ENCODE measurements around the gene TAF11L3. TPM values are rescaled to one million over a fixed set of nuclear protein-coding genes. Genes with fewer than 3 reads are reported as not detected.
"Not testable (repeated sequence)": the region's sequence is repeated elsewhere in the genome, so short reads cannot be mapped to it uniquely, and the experiment has no call there.

Gene TAF11L3
- total RNA-seq, 5 donors from 2014 or later (not counting 1 experiment from before 2014, with no cell fraction given): not detected

GRCh38 chr5:17497931-17498330 lies 20.2 kb upstream of the TAF11L3 start, which contains the start of gene TAF11L2:
Gene TAF11L2 (plus strand): TSS chr5:17498231.
- H3K27me3 Mint-ChIP-seq; DNase-seq; POLR2A ChIA-PET; H3K4me1 Mint-ChIP-seq; H3K9me3 ChIP-seq; H3K4me3 Mint-ChIP-seq; H3K4me1 ChIP-seq (ENCODE audit: control insufficient read depth in 1 of 2, extremely low read depth in 1 of 2, insufficient read depth in 2 of 2, low read length in 2 of 2); H3K27me3 ChIP-seq (replicated peaks in 1 of 2; ENCODE audit: control insufficient read depth in 2 of 2, extremely low read depth in 1 of 2, insufficient read depth in 2 of 2, low read length in 1 of 2); H3K4me3 ChIP-seq (ENCODE audit: control insufficient read depth in 1 of 2, extremely low read depth in 1 of 2, low read length in 1 of 2); H3K27ac Mint-ChIP-seq; H3K27ac ChIP-seq (ENCODE audit: low read length); H3K36me3 Mint-ChIP-seq; ATAC-seq (replicated peaks in 1 of 4); H3K36me3 ChIP-seq (ENCODE audit: control insufficient read depth in 2 of 2, extremely low read depth in 1 of 2, insufficient read depth in 1 of 2, low read length in 1 of 2); CTCF ChIA-PET: not testable (repeated sequence)
- peaks cover 5 to 16% (median 8%) of the 10 kb centered on the region in 3 donors for H3K9me3 Mint-ChIP-seq
- WGBS (ENCODE audit: insufficient coverage): 82% methylated on average over 2 of the region's 8 CpGs

GRCh38 chr5:17511775-17512325 lies 6.3 kb upstream of the TAF11L3 start:
- Histone ChIP-seq H3K9me3 (no peaks in the 10 kb centered on the region), H3K4me1 (ENCODE audit: control insufficient read depth in 1 of 2, extremely low read depth in 1 of 2, insufficient read depth in 2 of 2, low read length in 2 of 2) (no peaks in the 10 kb centered on the region), H3K4me3 (ENCODE audit: control insufficient read depth in 1 of 2, extremely low read depth in 1 of 2, low read length in 1 of 2) (no peak overlapping the region), H3K27ac (ENCODE audit: low read length) (no peak overlapping the region), H3K36me3 (ENCODE audit: control insufficient read depth in 2 of 2, extremely low read depth in 1 of 2, insufficient read depth in 1 of 2, low read length in 1 of 2) (no peaks in the 10 kb centered on the region), H3K27me3 (replicated peaks in 1 of 2; ENCODE audit: control insufficient read depth in 2 of 2, extremely low read depth in 1 of 2, insufficient read depth in 2 of 2, low read length in 1 of 2) (no peaks in the 10 kb centered on the region)
- Mint-ChIP-seq H3K36me3 (no peaks in the 10 kb centered on the region), H3K27ac (no peak overlapping the region), H3K4me1 (no peaks in the 10 kb centered on the region), H3K27me3 (no peaks in the 10 kb centered on the region), H3K4me3 (no peak overlapping the region), H3K9me3 (peaks cover 0 to 11% (median 0%) of the 10 kb centered on the region in 3 donors)
- ChIA-PET CTCF (interaction anchor here in 1 of 2 donors (0.6 kb wide), 1 partner anchor 29 kb away, joined by 5 read pairs; no protein-coding TSS in a partner anchor), POLR2A (no interaction called here)
- WGBS (ENCODE audit: insufficient coverage): 79% methylated on average over 15 of the region's 17 CpGs
- DNase-seq (no peak), ATAC-seq (replicated peaks in 1 of 4) (no peak)

- H3K9me3 Mint-ChIP-seq; H3K4me1 Mint-ChIP-seq; H3K36me3 Mint-ChIP-seq; H3K27ac ChIP-seq (ENCODE audit: low read length); POLR2A ChIA-PET; H3K27me3 Mint-ChIP-seq; H3K4me1 ChIP-seq (ENCODE audit: control insufficient read depth in 1 of 2, extremely low read depth in 1 of 2, insufficient read depth in 2 of 2, low read length in 2 of 2); H3K9me3 ChIP-seq; ATAC-seq (replicated peaks in 1 of 4); H3K4me3 Mint-ChIP-seq; H3K27ac Mint-ChIP-seq; CTCF ChIA-PET; H3K36me3 ChIP-seq (ENCODE audit: control insufficient read depth in 2 of 2, extremely low read depth in 1 of 2, insufficient read depth in 1 of 2, low read length in 1 of 2); H3K4me3 ChIP-seq (ENCODE audit: control insufficient read depth in 1 of 2, extremely low read depth in 1 of 2, low read length in 1 of 2); H3K27me3 ChIP-seq (replicated peaks in 1 of 2; ENCODE audit: control insufficient read depth in 2 of 2, extremely low read depth in 1 of 2, insufficient read depth in 2 of 2, low read length in 1 of 2): not testable (repeated sequence)
- peak in 5 of 35 experiments; percentile 5 to 33 (median 23) for DNase-seq
- WGBS (ENCODE audit: insufficient coverage): 85% methylated on average over 4 of the region's 12 CpGs
These were observed 641 bp upstream of the TAF11L3 start for GRCh38 chr5:17517526-17517925.

GRCh38 chr5:17519508-17519907 lies 1.3 kb downstream of the TAF11L3 start:
- H3K4me3 ChIP-seq (ENCODE audit: control insufficient read depth in 1 of 2, extremely low read depth in 1 of 2, low read length in 1 of 2); H3K36me3 Mint-ChIP-seq; H3K9me3 ChIP-seq; H3K4me1 Mint-ChIP-seq; H3K9me3 Mint-ChIP-seq; H3K27me3 ChIP-seq (replicated peaks in 1 of 2; ENCODE audit: control insufficient read depth in 2 of 2, extremely low read depth in 1 of 2, insufficient read depth in 2 of 2, low read length in 1 of 2); ATAC-seq (replicated peaks in 1 of 4); H3K27ac ChIP-seq (ENCODE audit: low read length); H3K4me3 Mint-ChIP-seq; H3K4me1 ChIP-seq (ENCODE audit: control insufficient read depth in 1 of 2, extremely low read depth in 1 of 2, insufficient read depth in 2 of 2, low read length in 2 of 2); H3K36me3 ChIP-seq (ENCODE audit: control insufficient read depth in 2 of 2, extremely low read depth in 1 of 2, insufficient read depth in 1 of 2, low read length in 1 of 2); POLR2A ChIA-PET; CTCF ChIA-PET; H3K27me3 Mint-ChIP-seq; H3K27ac Mint-ChIP-seq: not testable (repeated sequence)
- WGBS (ENCODE audit: insufficient coverage): no CpG with 5 or more reads among the region's 14 CpGs
- DNase-seq: peak in 1 of 35 experiments; percentile 42

DNA sequence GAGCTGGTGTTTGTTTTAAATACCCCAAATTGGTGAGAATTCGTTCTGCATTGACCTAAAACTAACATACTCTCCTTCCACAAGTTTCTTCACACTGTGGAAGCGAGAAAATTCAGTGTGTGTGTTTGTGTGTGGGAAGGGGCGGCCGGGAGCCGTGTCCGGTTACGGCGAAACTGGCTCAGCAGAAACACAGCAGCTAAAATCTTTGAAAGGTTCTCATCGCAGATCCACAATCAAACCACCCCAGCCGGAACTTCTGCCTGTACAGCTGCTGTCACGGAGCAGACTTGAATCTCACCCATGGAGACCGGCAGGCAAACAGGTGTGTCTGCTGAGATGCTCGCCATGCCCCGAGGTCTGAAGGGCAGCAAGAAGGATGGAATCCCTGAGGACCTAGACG lies 3.3 kb downstream of the TAF11L3 start, which contains the start of gene TAF11L4:
Gene TAF11L4, plus strand, starts transcription at position 301 of the 400 bp plus-strand sequence.
- WGBS (ENCODE audit: insufficient coverage): no CpG with 5 or more reads among the region's 15 CpGs

GRCh38 chr5:17524935-17525334 lies 6.8 kb downstream of the TAF11L3 start, which contains the start of gene TAF11L5:
Gene TAF11L5 (plus strand): TSS chr5:17525235.
- H3K27ac Mint-ChIP-seq; CTCF ChIA-PET; H3K4me3 ChIP-seq (ENCODE audit: control insufficient read depth in 1 of 2, extremely low read depth in 1 of 2, low read length in 1 of 2); H3K27me3 ChIP-seq (replicated peaks in 1 of 2; ENCODE audit: control insufficient read depth in 2 of 2, extremely low read depth in 1 of 2, insufficient read depth in 2 of 2, low read length in 1 of 2); H3K9me3 Mint-ChIP-seq; ATAC-seq (replicated peaks in 1 of 4); H3K27ac ChIP-seq (ENCODE audit: low read length); H3K36me3 ChIP-seq (ENCODE audit: control insufficient read depth in 2 of 2, extremely low read depth in 1 of 2, insufficient read depth in 1 of 2, low read length in 1 of 2); DNase-seq; H3K4me1 Mint-ChIP-seq; POLR2A ChIA-PET; H3K4me3 Mint-ChIP-seq; H3K36me3 Mint-ChIP-seq; H3K4me1 ChIP-seq (ENCODE audit: control insufficient read depth in 1 of 2, extremely low read depth in 1 of 2, insufficient read depth in 2 of 2, low read length in 2 of 2); H3K9me3 ChIP-seq; H3K27me3 Mint-ChIP-seq: not testable (repeated sequence)
- no CpG with 5 or more reads among the region's 15 CpGs for WGBS (ENCODE audit: insufficient coverage)

More for the DNA sequence above, 3.3 kb downstream of the TAF11L3 start, which contains the start of gene TAF11L4:
- H3K4me3 Mint-ChIP-seq; H3K27me3 ChIP-seq (replicated peaks in 1 of 2; ENCODE audit: control insufficient read depth in 2 of 2, extremely low read depth in 1 of 2, insufficient read depth in 2 of 2, low read length in 1 of 2); H3K9me3 Mint-ChIP-seq; H3K9me3 ChIP-seq; ATAC-seq (replicated peaks in 1 of 4); CTCF ChIA-PET; DNase-seq; H3K4me1 Mint-ChIP-seq; H3K27ac Mint-ChIP-seq; H3K4me1 ChIP-seq (ENCODE audit: control insufficient read depth in 1 of 2, extremely low read depth in 1 of 2, insufficient read depth in 2 of 2, low read length in 2 of 2); H3K36me3 ChIP-seq (ENCODE audit: control insufficient read depth in 2 of 2, extremely low read depth in 1 of 2, insufficient read depth in 1 of 2, low read length in 1 of 2); POLR2A ChIA-PET; H3K4me3 ChIP-seq (ENCODE audit: control insufficient read depth in 1 of 2, extremely low read depth in 1 of 2, low read length in 1 of 2); H3K27ac ChIP-seq (ENCODE audit: low read length); H3K27me3 Mint-ChIP-seq; H3K36me3 Mint-ChIP-seq: not testable (repeated sequence)

GRCh38 chr5:17526504-17526903 lies 8.3 kb downstream of the TAF11L3 start:
- H3K4me1 ChIP-seq (ENCODE audit: control insufficient read depth in 1 of 2, extremely low read depth in 1 of 2, insufficient read depth in 2 of 2, low read length in 2 of 2); H3K9me3 Mint-ChIP-seq; H3K27ac ChIP-seq (ENCODE audit: low read length); H3K4me3 Mint-ChIP-seq; POLR2A ChIA-PET; CTCF ChIA-PET; ATAC-seq (replicated peaks in 1 of 4); H3K4me3 ChIP-seq (ENCODE audit: control insufficient read depth in 1 of 2, extremely low read depth in 1 of 2, low read length in 1 of 2); H3K9me3 ChIP-seq; H3K27ac Mint-ChIP-seq; H3K36me3 Mint-ChIP-seq; H3K27me3 Mint-ChIP-seq; H3K27me3 ChIP-seq (replicated peaks in 1 of 2; ENCODE audit: control insufficient read depth in 2 of 2, extremely low read depth in 1 of 2, insufficient read depth in 2 of 2, low read length in 1 of 2); H3K4me1 Mint-ChIP-seq; H3K36me3 ChIP-seq (ENCODE audit: control insufficient read depth in 2 of 2, extremely low read depth in 1 of 2, insufficient read depth in 1 of 2, low read length in 1 of 2): not testable (repeated sequence)
- WGBS (ENCODE audit: insufficient coverage): 91% methylated on average over 5 of the region's 17 CpGs
- peak in 7 of 35 experiments; percentile 2 to 25 (median 5) for DNase-seq
